SU-DHL-6 (cell line): ENCODE measurements around the gene CRISPLD2.

Experiments used
- H2AFZ ChIP-seq: fragments of 200-600 bp; sonication (generic); 2 replicates; pipeline ENCODE4 v1.6.1; 2014; ENCODE audit warnings: low read depth, mild to moderate bottlenecking, moderate library complexity, mixed read lengths, antibody characterized with exemption, low read length; ENCODE audit not compliant: severe bottlenecking
- H3F3A ChIP-seq: fragments of 200-600 bp; shearing (Covaris generic); 2 replicates; pipeline ENCODE4 v1.6.0; 2016; ENCODE audit warnings: antibody characterized with exemption, mild to moderate bottlenecking; ENCODE audit not compliant: insufficient read depth
- H3K27ac ChIP-seq: fragments of 200-600 bp; sonication (generic); 2 replicates; pipeline ENCODE4 v1.5.1; 2016; ENCODE audit warnings: low read depth, mild to moderate bottlenecking, low read length, moderate library complexity, mixed read lengths
- H3K27me3 ChIP-seq: fragments of 200-600 bp; sonication (generic), shearing (Covaris generic); 2 replicates; pipeline ENCODE4 v1.6.0; 2014; ENCODE audit warnings: mild to moderate bottlenecking, low read length
- H3K36me3 ChIP-seq: fragments of 200-600 bp; sonication (generic); 2 replicates; pipeline ENCODE4 v1.6.1; 2014; ENCODE audit warnings: mild to moderate bottlenecking, low read length, mixed read lengths
- H3K4me2 ChIP-seq: fragments of 300-600, 200-600 bp; shearing (Covaris generic), sonication (generic); 2 replicates; pipeline ENCODE4 v1.6.0; 2014; ENCODE audit warnings: low read length, low read depth, mild to moderate bottlenecking; ENCODE audit not compliant: poor library complexity, severe bottlenecking
- H3K4me3 ChIP-seq: fragments of 200-600 bp; sonication (generic); 2 replicates; pipeline ENCODE4 v1.5.1; 2014; ENCODE audit warnings: antibody characterized with exemption, low read length, mild to moderate bottlenecking, mixed read lengths; ENCODE audit not compliant: insufficient read depth, poor library complexity, severe bottlenecking
- H3K79me2 ChIP-seq: fragments of 200-600 bp; sonication (generic); 2 replicates; pipeline ENCODE4 v1.6.1; 2014; ENCODE audit warnings: mild to moderate bottlenecking, low read length, moderate library complexity; ENCODE audit not compliant: insufficient read depth
- H3K9ac ChIP-seq: fragments of 200-600 bp; sonication (generic); 2 replicates; pipeline ENCODE4 v1.7.0; 2014; ENCODE audit warnings: mild to moderate bottlenecking, low read length
- H3K9me2 ChIP-seq: fragments of 200-600 bp; sonication (generic); replicated peaks from 2 replicates; pipeline ENCODE4 v1.6.1; 2014; ENCODE audit warnings: low read length; ENCODE audit not compliant: insufficient read depth
- H3K9me3 ChIP-seq: fragments of 200-600 bp; sonication (generic); 2 replicates; pipeline ENCODE4 v1.6.1; 2014; ENCODE audit warnings: low read length, mixed read lengths; ENCODE audit not compliant: insufficient read depth
- H4K20me1 ChIP-seq: fragments of 200-600 bp; sonication (generic); 2 replicates; pipeline ENCODE4 v1.6.1; 2014; ENCODE audit warnings: low read depth, mild to moderate bottlenecking, antibody characterized with exemption, low read length, moderate library complexity, mixed read lengths
- CTCF ChIP-seq: fragments of 200-600 bp; sonication (generic); IDR thresholded peaks from one replicate; pipeline ENCODE4 v1.5.1; 2017; ENCODE audit warnings: antibody characterized with exemption, mild to moderate bottlenecking, low read length, moderate library complexity; ENCODE audit not compliant: insufficient read depth, poor library complexity, severe bottlenecking
- EZH2phosphoT487 ChIP-seq: fragments of 200-600 bp; sonication (generic), shearing (Covaris generic); conservative IDR thresholded peaks from 2 replicates; pipeline ENCODE4 v1.6.1; 2018; ENCODE audit warnings: mild to moderate bottlenecking, antibody characterized with exemption, low read length, moderate library complexity, mixed read lengths

The CRISPLD2 gene

GRCh38 chr16:84940670-84941551 lies 121.1 kb downstream of the CRISPLD2 start:
- H3K4me3 ChIP-seq, result no peak overlapping the region
- no peaks in the 10 kb centered on the region for H3K9me2 ChIP-seq
- H3K4me2 ChIP-seq, result no peak overlapping the region
- H3K27me3 ChIP-seq, result no peaks in the 10 kb centered on the region
- no peak overlapping the region for H3K27ac ChIP-seq
- TF ChIP-seq CTCF (no peak), EZH2phosphoT487 (no peak)
- no peak overlapping the region for H2AFZ ChIP-seq
- no peak overlapping the region for H3K9ac ChIP-seq
- no peaks in the 10 kb centered on the region for H3K9me3 ChIP-seq
- no peaks in the 10 kb centered on the region for H4K20me1 ChIP-seq
- H3K79me2 ChIP-seq, result no peaks in the 10 kb centered on the region
- no peaks in the 10 kb centered on the region for H3K36me3 ChIP-seq
- no peaks in the 10 kb centered on the region for H3F3A ChIP-seq

GRCh38 chr16:84941921-84942320 lies 122.1 kb downstream of the CRISPLD2 start:
- Histone ChIP-seq H3K9me3 (no peaks in the 10 kb centered on the region), H3F3A (no peaks in the 10 kb centered on the region), H4K20me1 (no peaks in the 10 kb centered on the region), H3K79me2 (no peaks in the 10 kb centered on the region), H3K4me3 (no peak overlapping the region), H3K9ac (no peak overlapping the region), H3K9me2 (no peaks in the 10 kb centered on the region), H3K36me3 (no peaks in the 10 kb centered on the region), H3K4me2 (no peak overlapping the region), H2AFZ (no peak overlapping the region), H3K27me3 (no peaks in the 10 kb centered on the region), H3K27ac (no peak overlapping the region)
- no peak for TF ChIP-seq EZH2phosphoT487
- no peak for TF ChIP-seq CTCF

GRCh38 chr16:84942786-84943185 lies 123.0 kb downstream of the CRISPLD2 start:
- no peaks in the 10 kb centered on the region for H3F3A ChIP-seq
- H3K79me2 ChIP-seq, result no peaks in the 10 kb centered on the region
- H2AFZ ChIP-seq, result no peak overlapping the region
- no peak overlapping the region for H3K27ac ChIP-seq
- no peak overlapping the region for H3K9ac ChIP-seq
- H3K4me3 ChIP-seq, result no peak overlapping the region
- no peaks in the 10 kb centered on the region for H3K9me3 ChIP-seq
- H3K36me3 ChIP-seq, result no peaks in the 10 kb centered on the region
- no peak overlapping the region for H3K4me2 ChIP-seq
- TF ChIP-seq CTCF (no peak), EZH2phosphoT487 (no peak)
- H3K27me3 ChIP-seq, result no peaks in the 10 kb centered on the region
- H3K9me2 ChIP-seq, result no peaks in the 10 kb centered on the region
- H4K20me1 ChIP-seq, result no peaks in the 10 kb centered on the region
